ENCODE measurements around the gene TMEM256.

The TMEM256 gene

DNA sequence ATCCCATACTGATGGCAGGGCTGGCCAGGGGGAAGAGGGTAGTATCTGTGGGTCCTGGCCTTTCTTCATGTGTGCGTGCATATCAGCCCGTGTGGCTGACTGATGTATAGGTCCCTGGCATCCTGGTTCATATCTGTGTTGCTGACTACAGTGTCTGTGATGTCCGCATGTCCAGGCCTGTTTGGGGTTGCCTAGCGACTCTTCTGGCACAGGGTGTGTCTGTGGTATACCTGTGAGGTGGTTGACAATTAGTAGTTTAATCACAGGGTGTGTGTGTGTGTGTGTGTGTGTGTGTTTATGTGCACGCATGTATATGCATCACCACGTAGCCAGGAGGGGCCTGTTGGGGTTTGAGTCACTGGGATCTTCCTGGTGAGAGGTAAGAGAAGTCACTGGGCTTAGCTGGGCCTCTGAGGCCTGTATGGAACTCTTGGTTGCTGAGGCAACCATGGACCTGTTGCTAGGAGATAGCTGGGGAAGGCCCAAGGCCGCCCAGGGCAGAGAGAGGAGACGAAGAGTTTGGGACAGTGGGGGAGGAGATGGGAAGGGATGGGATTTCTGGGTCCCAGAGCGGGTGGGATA, 49.5 kb downstream of the TMEM256 start:
- DNase-seq (ENCODE audit: low read depth in 2 of 3, low spot score in 2 of 3): no peak

Measured in activated CD8-positive, alpha-beta memory T cell treated with anti-CD3 and anti-CD28 coated beads for 48 hours (primary cell).